SKM-1 (cell line): ENCODE data around the gene ADD1.
A peak's percentile ranks its signal among the peaks of the same experiment; 100 is the strongest.
"Not testable (repeated sequence)": the region's sequence is repeated elsewhere in the genome, so short reads cannot be mapped to it uniquely, and the experiment has no call there.

Experiments
- DNase-seq: peaks from one replicate; lab custom pipeline; 2025; ENCODE audit not compliant: unreplicated experiment; lab: John Stamatoyannopoulos, UW

ADD1 gene

GRCh38 chr4:2942532-2943363, 99.1 kb downstream of the ADD1 start:
- no peak for DNase-seq

DNA sequence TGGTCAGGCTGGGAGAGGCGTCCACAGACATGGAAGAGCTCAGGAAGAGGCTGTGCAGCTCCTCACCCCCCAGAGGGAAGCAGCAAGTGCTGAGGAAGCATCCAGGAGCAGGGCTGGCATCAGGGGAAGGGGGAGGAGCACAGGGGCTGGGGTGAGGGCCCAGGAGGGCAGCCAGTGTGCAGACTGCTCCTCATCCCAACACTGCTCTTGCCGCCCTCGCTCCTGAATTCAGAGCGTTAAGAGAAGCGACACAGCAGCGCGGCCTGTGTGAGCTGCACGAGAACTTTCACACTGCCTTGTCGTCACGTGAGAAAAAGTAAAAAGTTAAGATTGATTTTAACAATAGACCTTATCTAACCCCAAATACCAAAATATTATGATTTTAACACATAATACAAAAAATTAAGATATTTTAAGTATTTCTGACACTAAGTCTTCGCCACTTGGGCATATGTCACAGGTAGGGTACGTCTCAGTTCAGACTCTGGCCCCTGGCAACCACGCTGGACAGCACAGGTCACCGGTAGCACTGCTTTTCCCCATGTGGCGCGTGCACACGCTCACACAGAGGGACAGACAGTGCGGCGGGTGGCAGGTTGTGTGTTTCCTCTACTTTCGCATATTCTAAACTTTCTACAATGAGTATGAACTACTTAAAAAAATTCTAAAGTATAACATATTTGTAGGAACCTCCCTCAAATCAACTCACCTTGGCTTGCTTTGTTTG, 99.9 kb downstream of the ADD1 start:
- DNase-seq: no peak

DNA sequence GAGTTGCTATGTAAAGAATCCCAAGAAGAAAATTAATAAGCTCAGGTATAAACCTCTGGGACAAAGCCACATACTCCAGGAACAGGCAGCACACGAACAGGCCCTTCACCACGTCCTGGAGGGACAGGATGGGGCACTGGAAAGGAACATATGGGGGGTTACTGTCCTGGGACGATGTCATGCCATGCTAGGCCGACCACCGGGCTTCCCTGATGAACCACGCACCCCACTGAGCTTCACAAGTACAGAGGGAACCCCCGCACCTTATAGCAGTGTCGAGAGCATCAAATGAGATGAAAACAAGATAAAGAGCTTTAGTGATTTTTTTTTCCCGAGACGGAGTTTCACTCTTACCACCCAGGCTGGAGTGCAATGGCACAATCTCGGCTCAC, 100.4 kb downstream of the ADD1 start:
- no peak for DNase-seq

GRCh38 chr4:2944586-2945526, 101.2 kb downstream of the ADD1 start:
- DNase-seq: no peak

DNA sequence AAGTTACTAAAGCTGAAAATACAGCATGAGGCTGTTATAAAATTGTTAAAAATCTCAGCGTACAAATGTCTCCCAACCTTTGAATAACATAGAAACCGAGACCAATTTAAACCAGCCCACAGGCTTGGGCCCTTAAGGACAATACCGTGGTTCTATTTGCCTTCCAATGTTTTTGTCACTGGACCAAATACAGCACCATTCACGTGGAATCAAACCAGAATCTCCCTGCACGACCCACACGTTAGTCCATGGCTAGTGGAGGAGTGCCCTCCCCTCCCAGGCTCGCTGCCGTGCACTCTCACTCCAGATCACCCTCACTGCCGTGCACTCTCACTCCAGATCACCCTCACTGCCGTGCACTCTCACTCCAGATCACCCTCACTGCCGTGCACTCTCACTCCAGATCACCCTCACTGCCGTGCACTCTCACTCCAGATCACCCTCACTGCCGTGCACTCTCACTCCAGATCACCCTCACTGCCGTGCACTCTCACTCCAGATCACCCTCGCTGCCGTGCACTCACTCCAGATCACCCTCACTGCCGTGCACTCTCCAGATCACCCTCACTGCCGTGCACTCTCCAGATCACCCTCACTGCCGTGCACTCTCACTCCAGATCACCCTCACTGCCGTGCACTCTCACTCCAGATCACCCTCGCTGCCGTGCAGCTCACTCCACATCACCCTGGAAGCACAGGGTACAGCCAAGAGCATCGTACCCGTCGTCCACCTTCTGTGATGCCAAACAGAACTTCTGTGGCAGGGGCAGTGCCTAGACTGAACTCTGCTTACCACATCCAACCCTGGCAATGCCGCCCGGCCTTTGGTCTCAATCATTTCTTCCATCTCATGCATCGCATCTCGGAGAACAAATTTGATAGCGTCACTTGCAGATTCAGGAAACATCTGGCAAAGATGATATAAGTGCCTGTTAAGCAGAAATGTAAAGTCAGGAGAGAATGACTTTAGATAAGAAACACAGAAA, 102.3 kb downstream of the ADD1 start:
- not testable (repeated sequence) for DNase-seq

GRCh38 chr4:2946812-2947600, 103.4 kb downstream of the ADD1 start:
- DNase-seq: no peak

DNA sequence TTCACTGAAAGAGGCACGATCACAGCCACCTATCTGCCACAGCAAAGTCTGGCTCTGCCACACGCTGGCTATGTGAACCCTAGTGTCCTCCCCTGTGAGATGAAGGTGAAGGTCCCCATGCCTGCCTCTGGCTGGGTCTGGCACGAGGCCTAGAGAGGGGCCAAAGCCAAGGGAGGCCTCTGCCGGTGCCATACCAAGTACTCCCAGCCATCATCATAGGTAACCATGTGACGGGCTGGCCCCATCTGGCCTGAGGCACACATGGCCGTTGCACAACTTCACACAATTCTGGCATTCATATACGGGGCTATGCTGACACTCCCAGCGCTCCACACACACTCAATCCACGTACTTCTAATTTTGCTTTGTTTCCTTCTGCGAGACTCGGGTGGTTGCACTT, 104.3 kb downstream of the ADD1 start:
- no peak for DNase-seq

DNA sequence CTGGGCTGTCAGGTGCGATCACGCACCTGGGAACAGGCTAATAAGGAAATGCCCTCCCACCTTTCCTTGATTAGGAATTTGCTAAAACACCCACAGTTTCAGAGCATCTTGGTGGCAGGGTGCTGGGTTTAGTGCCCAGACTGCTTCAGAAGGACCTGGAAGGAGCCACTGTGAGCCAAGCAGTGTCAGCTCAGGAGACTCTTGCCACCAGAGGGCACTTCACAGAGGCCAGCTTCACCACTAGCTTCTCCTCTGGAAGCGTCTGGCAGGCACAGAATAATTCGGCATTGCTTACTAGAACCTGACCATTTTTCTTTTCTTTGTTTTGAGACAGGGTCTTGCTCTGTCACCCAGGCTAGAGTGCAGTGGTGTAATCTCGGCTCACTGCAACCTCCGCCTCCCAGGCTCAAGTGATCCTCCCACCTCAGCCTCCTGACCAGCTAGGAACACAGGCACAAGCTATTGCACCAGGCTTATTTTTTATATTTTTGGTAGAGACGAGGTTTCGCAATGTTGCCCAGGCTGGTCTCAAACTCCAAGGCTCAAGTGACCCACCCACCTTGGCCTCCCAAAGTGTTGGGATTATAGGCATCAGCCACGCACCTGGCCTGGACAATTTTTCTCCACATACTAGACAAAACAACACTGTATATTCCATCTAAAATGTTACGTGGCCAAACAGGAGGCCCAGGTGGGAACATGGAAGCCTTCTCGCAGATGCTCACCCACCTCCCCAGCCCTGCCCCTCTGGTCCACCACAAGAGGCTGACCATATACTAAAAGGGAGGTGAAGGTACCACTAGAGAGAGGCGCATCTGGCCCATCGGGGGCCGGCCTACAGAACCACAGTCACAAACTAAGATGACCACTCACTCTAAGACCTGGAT, 105.5 kb downstream of the ADD1 start:
- no peak for DNase-seq

DNA sequence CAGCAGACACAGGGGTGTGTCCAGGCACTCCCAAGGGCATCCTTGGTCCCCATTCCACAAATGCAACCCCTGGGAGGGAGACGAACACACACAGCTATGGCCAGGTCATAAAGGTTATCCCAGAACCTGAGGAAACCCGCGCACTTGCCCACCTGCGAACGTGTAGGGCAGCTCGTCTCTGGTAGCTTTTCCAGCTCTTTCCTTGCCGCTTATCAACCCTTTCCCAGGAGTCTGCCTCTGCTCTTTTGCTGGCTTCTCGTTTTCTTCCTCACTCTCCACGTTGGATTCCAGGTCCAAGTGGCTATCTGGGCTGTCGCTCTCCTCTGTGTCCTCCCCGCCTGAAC, 106.1 kb downstream of the ADD1 start:
- no peak for DNase-seq

DNA sequence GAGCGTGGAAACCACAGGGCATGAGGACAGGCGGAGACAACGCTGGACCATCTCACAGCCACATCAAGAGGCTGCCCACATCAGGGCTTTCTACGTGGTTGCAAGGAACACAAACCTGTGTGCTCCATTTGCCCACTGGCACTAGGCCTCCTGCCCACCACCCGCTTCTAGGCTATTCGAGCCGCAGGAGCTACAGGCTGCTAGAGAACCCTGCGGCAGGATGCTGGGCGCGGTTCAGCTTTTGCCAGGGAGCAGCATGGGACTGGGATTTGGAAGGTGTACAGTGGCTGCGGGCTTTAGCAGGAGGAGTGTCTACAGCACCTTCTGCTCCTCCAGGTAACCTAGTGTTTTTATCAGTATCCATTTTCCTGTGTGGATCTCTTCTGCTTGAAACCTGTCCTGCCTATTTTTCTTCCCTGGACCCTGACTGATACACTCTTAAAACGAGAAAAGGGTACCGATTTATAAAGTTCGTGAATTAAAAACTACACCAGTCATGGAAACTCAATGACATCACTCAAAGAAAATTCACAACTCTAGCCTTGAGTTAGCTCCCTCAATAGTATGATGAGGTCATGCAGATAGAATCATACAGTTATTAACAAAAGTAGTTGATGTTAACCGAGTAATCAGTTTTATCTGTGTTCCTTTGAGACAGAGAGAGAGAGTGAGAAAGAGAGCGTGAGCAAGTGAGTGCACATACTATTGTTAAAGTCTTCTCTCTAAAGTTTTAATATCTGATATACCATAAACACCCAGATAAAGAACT, 106.8 kb downstream of the ADD1 start:
- no peak for DNase-seq

DNA sequence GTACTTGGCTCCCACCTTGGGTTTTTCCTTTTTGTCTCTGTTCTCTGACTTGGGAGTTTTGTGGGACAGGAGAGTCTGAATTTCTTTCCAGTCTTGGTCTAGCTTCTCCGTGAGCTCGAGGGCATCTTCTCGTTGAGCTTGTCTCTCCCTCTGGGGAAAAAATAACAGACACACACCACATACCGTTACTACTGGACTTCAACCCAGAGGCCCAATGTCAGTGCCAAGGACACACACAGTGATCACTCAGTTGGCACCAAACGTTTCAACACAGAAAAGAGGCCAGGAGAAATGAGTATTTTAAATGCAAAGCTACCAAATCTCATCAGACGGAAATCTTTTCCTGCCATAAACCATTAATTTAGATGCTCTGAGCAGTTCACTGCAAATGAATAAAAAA, 109.9 kb downstream of the ADD1 start:
- no peak for DNase-seq

GRCh38 chr4:2954358-2955185, 110.9 kb downstream of the ADD1 start:
- DNase-seq: no peak

- not testable (repeated sequence) for DNase-seq
Observed at GRCh38 chr4:2955186-2956044, 111.8 kb downstream of the ADD1 start.

DNA sequence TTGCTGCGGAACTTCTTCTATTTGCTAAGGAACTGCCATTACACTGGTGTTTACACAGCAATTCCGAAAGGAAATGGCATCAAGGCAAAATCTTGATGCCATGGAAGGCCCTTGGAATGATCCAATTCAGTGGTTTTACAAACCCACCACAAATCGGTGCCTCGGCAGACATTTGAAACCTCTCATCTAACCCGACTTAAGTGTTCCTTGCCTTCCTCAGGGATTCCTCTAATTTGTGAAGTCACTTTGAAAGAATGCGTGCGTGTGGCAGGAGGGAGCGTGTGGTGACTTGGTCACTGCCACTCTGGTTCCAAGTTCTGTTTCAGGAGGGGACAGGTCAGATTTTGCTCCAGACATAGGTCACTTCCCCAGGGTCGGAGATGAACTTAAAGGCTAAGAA, 114.8 kb downstream of the ADD1 start:
- no peak for DNase-seq

GRCh38 chr4:2960450-2960849, 116.8 kb downstream of the ADD1 start:
- not testable (repeated sequence) for DNase-seq

DNA sequence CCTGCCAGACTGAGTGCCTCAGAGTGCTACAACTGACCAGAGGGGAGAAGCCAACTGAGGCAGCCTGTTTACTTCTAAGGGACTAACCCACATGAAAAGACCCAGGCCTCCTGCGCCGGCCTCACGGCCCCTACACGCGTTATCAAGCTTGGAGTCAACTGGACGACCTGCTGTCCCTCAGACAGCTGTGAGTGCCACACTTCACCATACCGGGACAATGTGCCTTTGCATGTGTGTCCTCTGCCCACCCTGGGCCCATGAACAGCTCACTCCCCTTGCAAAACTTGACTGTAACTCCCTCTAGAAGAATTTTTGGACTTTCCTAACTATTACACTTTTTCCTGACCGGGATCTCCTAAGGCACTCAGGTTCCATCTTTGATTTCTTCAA, 117.8 kb downstream of the ADD1 start:
- peak; percentile 51 for DNase-seq
